Measurements from ENCODE around the gene DUSP16.

Gene DUSP16

DNA sequence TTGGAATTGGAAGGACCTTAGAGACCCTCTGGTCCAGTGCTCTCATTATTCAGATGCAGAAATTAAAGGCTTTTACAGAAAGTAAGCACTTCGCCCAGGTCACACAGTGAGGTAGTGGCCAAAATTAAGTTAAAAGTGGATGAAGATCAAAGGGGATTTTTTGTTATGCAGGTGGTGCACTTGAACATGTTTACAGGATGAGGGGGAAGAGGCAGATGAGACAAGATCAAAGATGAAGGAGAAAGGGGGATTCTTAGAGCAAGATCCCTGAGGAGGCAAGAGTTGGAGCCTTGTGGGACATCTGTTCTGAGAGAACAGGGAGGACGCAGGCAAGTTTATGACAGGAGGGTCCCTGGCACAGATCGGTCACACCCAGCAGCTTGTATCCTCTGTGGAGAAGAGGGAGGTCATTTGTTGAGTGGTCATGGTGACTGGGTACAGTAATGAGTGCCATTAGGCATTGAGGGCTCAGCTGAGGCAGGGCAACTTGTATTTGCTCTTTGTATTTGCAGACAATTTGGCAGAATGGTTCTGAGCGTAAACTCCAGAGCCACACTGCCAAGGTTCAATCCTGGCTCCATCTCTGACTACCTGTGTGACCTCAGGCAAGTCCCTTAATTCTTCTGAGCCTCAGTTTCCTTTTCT lies 121.8 kb downstream of the DUSP16 start:
- DNase-seq (ENCODE audit: low read depth), result no peak

DNA sequence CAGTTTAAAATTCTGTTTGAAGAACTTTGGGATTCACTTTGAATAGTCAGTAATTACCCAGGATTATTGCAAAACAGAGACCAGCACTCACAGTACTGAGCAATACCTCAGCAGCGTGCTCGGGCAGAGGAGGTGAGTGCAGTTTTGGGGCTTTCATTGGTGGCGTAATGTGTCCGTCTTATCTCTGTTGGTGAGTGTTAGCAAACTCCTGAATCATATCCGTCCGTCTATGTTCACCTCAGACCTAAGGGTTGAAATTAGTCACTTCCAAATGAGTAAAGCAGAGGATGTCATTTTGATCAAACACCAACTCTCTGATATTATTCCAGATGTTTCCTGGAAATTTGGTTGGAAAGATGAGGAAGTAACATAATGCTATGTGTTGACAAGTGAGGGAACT lies 123.0 kb downstream of the DUSP16 start:
- peak; percentile 41 for DNase-seq (ENCODE audit: low read depth)

DNA sequence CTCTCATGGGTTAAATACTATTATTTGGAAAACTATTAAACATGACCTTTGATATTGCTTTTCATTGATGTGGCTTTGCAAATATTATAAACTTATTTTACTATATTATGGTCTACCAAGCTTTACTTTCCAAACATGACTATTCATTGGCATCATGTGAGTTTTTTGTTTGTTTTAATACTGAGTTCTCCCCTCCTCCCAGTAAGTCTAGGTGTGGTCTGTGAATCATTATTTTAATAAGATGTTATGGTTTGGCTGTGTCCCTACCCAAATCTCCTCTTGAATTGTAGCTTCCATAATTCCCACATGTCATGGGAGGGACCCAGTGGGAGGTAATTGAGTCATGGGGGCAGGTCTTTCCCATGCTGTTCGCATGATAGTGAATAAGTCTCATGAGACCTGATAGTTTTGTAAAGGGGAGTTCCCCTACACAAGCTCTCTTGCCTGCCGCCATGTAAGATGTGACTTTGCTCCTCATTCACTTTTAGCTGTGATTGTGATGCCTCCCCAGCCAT lies 125.8 kb downstream of the DUSP16 start:
- DNase-seq (ENCODE audit: low read depth), result no peak

DNA sequence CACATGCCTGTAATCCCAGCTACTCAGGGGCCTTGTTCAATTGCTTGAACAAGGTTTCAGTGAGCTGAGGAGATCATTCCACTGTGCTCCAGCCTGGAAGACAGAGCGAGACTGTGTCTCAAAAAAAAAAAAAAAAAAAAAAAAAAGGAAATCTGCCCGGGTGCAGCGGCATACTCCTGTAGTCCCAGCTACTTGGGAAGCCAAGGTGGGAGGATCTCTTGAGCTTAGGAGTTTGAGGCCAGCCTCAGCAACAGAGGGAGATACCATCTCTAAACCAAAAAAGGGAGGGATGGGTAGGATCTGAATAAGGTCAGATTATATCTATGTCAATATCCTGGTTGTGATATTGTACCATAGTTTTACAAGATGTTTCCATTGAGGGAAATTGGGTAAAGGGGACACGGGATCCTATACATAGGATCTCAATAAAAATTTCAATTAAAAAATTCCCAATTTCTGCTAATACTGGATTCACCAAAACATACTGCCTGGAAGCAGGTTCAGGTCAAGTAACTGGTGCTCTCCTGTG lies 129.4 kb downstream of the DUSP16 start:
- DNase-seq (ENCODE audit: low read depth), result no peak

DNA sequence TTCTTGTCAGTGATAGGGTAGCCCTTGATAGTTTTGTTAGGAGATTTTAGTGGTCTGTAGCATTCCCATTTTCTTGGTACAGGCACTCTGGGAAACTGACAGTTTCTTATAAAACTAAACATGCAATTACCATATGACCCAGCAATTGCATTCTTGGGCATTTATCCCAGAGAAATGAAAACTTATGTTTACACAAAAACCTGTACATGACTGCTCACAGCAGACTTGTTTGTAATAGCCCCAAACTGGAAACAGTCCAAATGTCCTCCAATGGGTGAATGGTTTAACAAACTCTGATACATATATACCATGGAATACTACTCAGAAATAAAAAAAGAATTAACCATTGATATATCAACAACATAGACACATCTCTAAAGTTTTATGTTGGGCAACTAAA lies 130.3 kb downstream of the DUSP16 start:
- no peak for DNase-seq (ENCODE audit: low read depth)

DNA sequence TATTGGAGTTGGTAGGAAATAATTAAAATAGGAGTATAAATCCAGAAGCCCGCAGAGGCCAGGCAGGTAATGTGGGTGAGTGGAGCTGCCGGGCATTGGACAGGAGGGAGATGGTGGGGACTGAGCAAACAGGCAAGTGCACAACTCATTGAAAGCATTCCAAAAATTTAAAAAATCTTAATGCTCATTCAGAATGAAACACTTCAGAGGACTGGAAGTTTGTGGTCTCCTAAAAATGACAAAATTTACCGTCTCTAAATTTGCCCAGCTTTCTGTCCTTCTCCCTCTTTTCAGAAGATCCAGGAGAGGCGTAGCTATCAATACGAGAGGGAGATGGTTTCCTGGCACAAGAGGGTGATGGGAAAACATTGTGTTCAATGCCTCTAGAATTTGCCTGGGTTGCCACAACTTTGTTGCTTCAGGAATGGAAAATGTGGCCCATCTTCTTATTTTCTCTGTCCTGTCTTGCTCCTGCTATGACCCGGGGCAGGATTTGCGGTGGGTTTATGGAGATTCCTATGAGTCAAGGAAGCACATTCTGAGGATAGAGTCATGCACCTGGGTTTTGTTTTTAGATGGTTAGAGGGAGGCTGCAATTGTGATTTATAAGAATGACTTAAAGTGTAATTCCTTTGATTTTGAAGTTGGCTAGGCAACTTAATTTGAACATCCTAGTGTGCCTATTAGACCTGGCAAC lies 133.6 kb downstream of the DUSP16 start:
- no peak for DNase-seq (ENCODE audit: low read depth)

DNA sequence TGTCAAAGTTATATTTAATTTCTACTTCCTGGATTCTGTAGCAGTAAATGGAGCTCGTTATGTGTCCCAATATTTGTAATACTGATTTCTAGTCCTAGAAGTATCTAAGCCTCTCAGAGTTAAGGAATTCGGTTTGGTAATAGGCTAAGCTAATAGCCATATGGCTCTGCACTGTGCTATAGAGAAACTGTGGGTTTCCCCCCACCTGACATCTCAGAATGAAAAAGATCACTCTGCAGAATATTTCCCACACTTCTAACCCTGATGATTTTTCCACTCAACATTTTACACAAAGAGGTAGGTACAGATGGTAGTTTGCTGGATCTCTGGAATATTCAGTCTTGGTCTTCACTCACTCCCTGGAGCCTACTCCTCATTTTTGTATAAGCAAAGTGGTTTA lies 134.6 kb downstream of the DUSP16 start:
- no peak for DNase-seq (ENCODE audit: low read depth)

DNA sequence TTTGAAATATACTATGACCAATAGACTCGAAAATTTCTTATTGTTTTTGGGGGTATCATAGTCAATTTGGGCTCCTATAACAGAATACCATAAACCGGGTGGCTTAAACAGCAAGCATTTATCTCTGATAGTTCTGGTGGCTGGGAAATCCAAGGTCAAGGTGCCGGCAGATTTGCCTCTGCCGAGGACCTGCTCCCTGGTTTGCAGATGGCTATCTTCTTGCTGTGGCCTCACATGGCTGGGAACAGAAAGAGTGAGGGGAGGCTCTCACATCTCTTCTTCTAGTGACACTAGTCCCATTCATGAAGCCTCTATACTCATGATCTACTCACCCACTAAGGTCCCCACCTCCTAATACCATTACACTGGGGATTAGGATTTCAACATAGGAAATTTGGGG lies 135.1 kb downstream of the DUSP16 start:
- no peak for DNase-seq (ENCODE audit: low read depth)

DNA sequence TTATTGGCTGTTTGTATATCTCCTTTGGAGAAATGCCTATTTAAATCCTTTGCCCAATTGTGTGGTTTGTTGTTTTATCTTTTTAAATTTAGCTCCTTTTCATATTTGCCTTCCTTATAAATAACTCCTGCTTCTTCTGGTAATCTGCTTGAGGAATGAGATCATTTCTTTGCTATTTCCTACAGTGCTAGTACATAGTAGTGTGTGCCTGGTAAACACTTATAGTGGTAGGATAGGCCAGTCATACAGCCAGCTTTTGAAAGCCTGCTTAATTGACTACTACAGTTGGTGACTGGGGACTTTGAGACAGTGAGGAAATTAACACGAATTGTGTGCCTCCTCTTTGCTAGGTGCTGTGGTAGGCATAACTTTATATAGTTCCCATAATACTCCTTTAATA lies 137.0 kb downstream of the DUSP16 start:
- DNase-seq (ENCODE audit: low read depth), result no peak

DNA sequence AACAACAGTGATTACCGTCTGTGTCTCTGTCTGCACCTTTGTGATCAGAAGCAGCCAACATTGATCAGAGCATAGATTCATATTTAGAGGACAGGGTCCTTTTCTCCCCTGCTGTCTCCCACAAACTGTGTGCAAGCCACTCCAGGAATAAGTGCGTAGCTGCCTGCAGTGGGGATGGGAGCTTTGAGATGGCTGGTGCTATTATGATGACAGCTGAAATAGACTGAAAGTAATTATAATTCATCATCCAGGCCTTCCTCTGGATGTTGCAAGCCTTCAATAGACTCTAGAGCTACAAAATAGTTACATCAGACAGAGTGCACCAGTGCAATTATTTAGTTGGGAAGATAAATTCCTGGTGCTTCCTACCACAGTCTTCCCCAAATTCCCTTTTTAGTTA lies 137.7 kb downstream of the DUSP16 start:
- DNase-seq (ENCODE audit: low read depth), result no peak

Measured in activated T-helper 1 cell treated with Interleukin-2 at 50 U/mL for 16 hours (primary cell).